K562 (cell line): ENCODE measurements around the gene ELF5. TPM values are rescaled to one million over a fixed set of nuclear protein-coding genes. Genes with fewer than 3 reads are reported as not detected.
A peak's percentile ranks its signal among the peaks of the same experiment; 100 is the strongest.

ENCODE experiments used
- CBFA2T2 ChIP-seq: fragments of 450-650 bp; conservative IDR thresholded peaks from 2 replicates; pipeline ENCODE4 v1.6.1; 2017; ENCODE audit warnings: mild to moderate bottlenecking
- CBFA2T3 ChIP-seq: fragments of 450-650 bp; IDR thresholded peaks from 2 replicates; pipeline ENCODE4 v1.6.1; 2017
- CREM ChIP-seq: IDR thresholded peaks from 2 replicates; pipeline ENCODE4 v1.6.1; 2014; ENCODE audit warnings: antibody characterized with exemption, low read depth
- HEY1 ChIP-seq: fragments of 250-450 bp; sonication (Bioruptor Pico); IDR thresholded peaks from 2 replicates; pipeline ENCODE4 v1.5.0; 2020; ENCODE audit warnings: mild to moderate bottlenecking, moderate library complexity, borderline replicate concordance
- MBD2 ChIP-seq: sonication (generic); IDR thresholded peaks from 2 replicates; pipeline ENCODE4 v1.6.1; 2016; ENCODE audit warnings: low read depth, borderline replicate concordance
- NCOR1 ChIP-seq: fragments of 450-650 bp; IDR thresholded peaks from 2 replicates; pipeline ENCODE4 v1.6.1; 2016; ENCODE audit warnings: mild to moderate bottlenecking, moderate library complexity
- NFE2 ChIP-seq: IDR thresholded peaks from 2 replicates; pipeline ENCODE4 v1.6.1; 2014; ENCODE audit warnings: antibody characterized with exemption, low read depth
- NFIX ChIP-seq: fragments of 250-450 bp; sonication (Bioruptor Pico); IDR thresholded peaks from 2 replicates; pipeline ENCODE4 v1.4.0; 2020; ENCODE audit warnings: low read depth, mild to moderate bottlenecking, moderate library complexity
- RBBP5 ChIP-seq: fragments of 200-600 bp; sonication (generic); IDR thresholded peaks from 2 replicates; pipeline ENCODE4 v1.6.1; 2012; ENCODE audit warnings: borderline replicate concordance, mild to moderate bottlenecking, low read length, control low read depth, inconsistent platforms; ENCODE audit not compliant: insufficient read depth, poor library complexity, severe bottlenecking
- RBM17 ChIP-seq: fragments of 200-400 bp; formaldehyde crosslinking; IDR thresholded peaks from 2 replicates; pipeline ENCODE4 v1.6.1; 2017; ENCODE audit warnings: low read depth, mild to moderate bottlenecking, low read length, borderline replicate concordance
- SIN3A ChIP-seq, 2 experiments: fragments of 150-350 bp in 1 of 2; IDR thresholded peaks; 2 replicates each; pipeline ENCODE4 v1.6.1; 2011 to 2016; ENCODE audit warnings: borderline replicate concordance in 2 of 2, low read depth in 2 of 2, low read length in 2 of 2, mild to moderate bottlenecking in 2 of 2, moderate library complexity in 2 of 2; ENCODE audit not compliant: control insufficient read depth in 1 of 2
- SREBF2 ChIP-seq: sonication (generic); formaldehyde crosslinking; IDR thresholded peaks from 2 replicates; pipeline ENCODE4 v1.4.0; 2020; ENCODE audit warnings: mild to moderate bottlenecking, missing genetic modification reagents
- TFE3 ChIP-seq: fragments of 450-650 bp; formaldehyde crosslinking; IDR thresholded peaks from 2 replicates; pipeline ENCODE4 v1.4.0; 2020; ENCODE audit warnings: mild to moderate bottlenecking, mixed read lengths
- ZNF280A ChIP-seq: fragments of 450-650 bp; IDR thresholded peaks from 2 replicates; pipeline ENCODE4 v1.6.1; 2018; ENCODE audit warnings: mild to moderate bottlenecking, low read depth; ENCODE audit not compliant: partially characterized antibody
- ZNF354B ChIP-seq: fragments of 250-450 bp; sonication (Bioruptor Pico); IDR thresholded peaks from 2 replicates; pipeline ENCODE4 v1.4.0; 2020
- ZNF511 ChIP-seq: sonication (generic); formaldehyde crosslinking; IDR thresholded peaks from 2 replicates; pipeline ENCODE4 v1.8.0; 2022; ENCODE audit warnings: mild to moderate bottlenecking, missing genetic modification reagents
- ZNF609 ChIP-seq: sonication (generic); formaldehyde crosslinking; IDR thresholded peaks from 2 replicates; pipeline ENCODE4 v1.8.1; 2023; ENCODE audit warnings: missing genetic modification reagents, mild to moderate bottlenecking, borderline replicate concordance
- ZNF830 ChIP-seq: fragments of 250-450 bp; sonication (Bioruptor Pico); IDR thresholded peaks from 2 replicates; pipeline ENCODE4 v1.5.0; 2021; ENCODE audit warnings: mild to moderate bottlenecking
- polyA plus RNA-seq, 8 experiments: library from polyadenylated mRNA; depleted of rRNA in 4 of 8; stranded (reverse) in 5 of 8; unstranded in 3 of 8; fragments of >200 nt; fragmentation: Nextera tagmentation in 2 of 8; fragmentation: Illumina TruSeq in 1 of 8; extraction: Ambion mirVana in 2 of 8; extraction: Trizol in 1 of 8; gene quantifications; 2 replicates each; pipeline versions ENCODE4 v1.2.1 to v1.2.3, GENCODE V29; 2011 to 2014; ENCODE audit warnings: inconsistent platforms in 1 of 8, missing spikeins in 1 of 8
- total RNA-seq, 7 experiments: library from RNA; depleted of rRNA in 6 of 7; stranded (reverse); fragments of >200 nt in 6 of 7; fragmentation: Illumina TruSeq in 2 of 7; extraction: Trizol in 2 of 7; gene quantifications; 2 replicates each; pipeline versions ENCODE4 v1.2.1 to v1.2.3, GENCODE V29; 2011 to 2021; ENCODE audit warnings: low replicate concordance in 1 of 7

Gene ELF5
- total and polyA plus RNA-seq, 9 of the 15 experiments (the other 6 are each of a cell fraction or from before 2014, with no cell fraction given) = not detected

GRCh38 chr11:34438529-34439507, 74.8 kb downstream of the ELF5 start, which contains the start of gene CAT (continued):
- TF ChIP-seq RBBP5 = peak; percentile 96
- no peak for TF ChIP-seq TFE3 (CRISPR knock-in tag)
- peak; percentile 54; the same call in 1 of the 2 replicates for TF ChIP-seq ZNF609 (CRISPR knock-in tag)
- peak; percentile 96 for TF ChIP-seq MBD2
- no peak for TF ChIP-seq ZNF280A
- peak; percentile 10; the same call in 1 of the 2 replicates for TF ChIP-seq NFE2
- peak; percentile 89 for TF ChIP-seq CBFA2T2
- TF ChIP-seq ZNF511 (CRISPR knock-in tag) = 0 out of 2 replicates have a peak, but pooled peaks have one; percentile 39
- no peak for TF ChIP-seq HEY1 (CRISPR knock-in tag)
- TF ChIP-seq CBFA2T3 = peak; percentile 95
- TF ChIP-seq NFIX (CRISPR knock-in tag) = no peak
- TF ChIP-seq CREM = no peak; the same call in 1 of the 2 replicates
- no peak for TF ChIP-seq ZNF830 (CRISPR knock-in tag)
- TF ChIP-seq RBM17 = no peak
- TF ChIP-seq ZNF354B = no peak
- TF ChIP-seq SREBF2 = no peak
- peak; percentile 93 for TF ChIP-seq NCOR1
- peak; percentile 63 to 75; a peak in 1 of 4 replicates for TF ChIP-seq SIN3A (IDR thresholded peaks at IDR 0.05; ENCODE audit: borderline replicate concordance in 2 of 2, control insufficient read depth in 1 of 2, low read depth in 2 of 2, low read length in 2 of 2)
